Omental fat pad (tissue), 4 donors: Measurements from ENCODE around the gene KMT2C. TPM values are rescaled to one million over a fixed set of nuclear protein-coding genes. Genes with fewer than 3 reads are reported as not detected.
"Not testable (repeated sequence)": the region's sequence is repeated elsewhere in the genome, so short reads cannot be mapped to it uniquely, and the experiment has no call there.

Source experiments
- ATAC-seq: fragments of 150-250 bp; one replicate; pipeline ENCODE4 v1.9.1; 2016; ENCODE audit warnings: mild to moderate bottlenecking, moderate library complexity; ENCODE audit not compliant: low FRiP score
- DNase-seq: peaks from one replicate; pipeline ENCODE4 v3.0.0-alpha.2; 2019; ENCODE audit warnings: low spot score
- CTCF ChIP-seq, 3 donors: fragments of 450-650 bp; IDR thresholded peaks; one replicate each; pipeline ENCODE4 v1.5.1; 2016 to 2017; ENCODE audit warnings: antibody characterized with exemption in 3 of 3, mild to moderate bottlenecking in 3 of 3, moderate library complexity in 2 of 3
- total RNA-seq, 4 donors: library from RNA; depleted of rRNA; stranded (reverse); fragments of >200 nt; gene quantifications; one replicate each; pipeline ENCODE4 v1.1.0, GENCODE V29; 2016

Gene KMT2C
- total RNA-seq, 4 donors from 2014 or later = 52.5 to 84.3 (median 59.2) TPM

- no peak for TF ChIP-seq CTCF (IDR thresholded peaks at IDR 0.05)
- ATAC-seq = no peak
- no peak for DNase-seq
These were observed 4.9 kb downstream of the KMT2C start for GRCh38 chr7:152430854-152431253.

GRCh38 chr7:152430118-152430517 is 5.7 kb downstream of the KMT2C start:
- ATAC-seq, DNase-seq: not testable (repeated sequence)

- DNase-seq (no peak), ATAC-seq (no peak)
- no peak for TF ChIP-seq CTCF (IDR thresholded peaks at IDR 0.05)
These were observed 11.3 kb downstream of the KMT2C start for GRCh38 chr7:152424348-152425108.

- no peak for ATAC-seq
- TF ChIP-seq CTCF (IDR thresholded peaks at IDR 0.05) = no peak
- no peak for DNase-seq
These were observed 11.8 kb downstream of the KMT2C start for GRCh38 chr7:152423991-152424347.

- DNase-seq, ATAC-seq: not testable (repeated sequence)
These were observed 12.6 kb downstream of the KMT2C start for GRCh38 chr7:152423171-152423570.

GRCh38 chr7:152420950-152421349 is 14.9 kb downstream of the KMT2C start:
- not testable (repeated sequence) for ATAC-seq, DNase-seq

- ATAC-seq (no peak), DNase-seq (no peak)
- TF ChIP-seq CTCF (IDR thresholded peaks at IDR 0.05) = no peak
These were observed 16.1 kb downstream of the KMT2C start for GRCh38 chr7:152419473-152420429.

- ATAC-seq = no peak
- DNase-seq = no peak
- no peak for TF ChIP-seq CTCF (IDR thresholded peaks at IDR 0.05)
These were observed 21.0 kb downstream of the KMT2C start for GRCh38 chr7:152414779-152415178.
